K562 (cell line): ENCODE data around the gene MN1. TPM values are rescaled to one million over a fixed set of nuclear protein-coding genes. Genes with fewer than 3 reads are reported as not detected.
A peak's percentile ranks its signal among the peaks of the same experiment; 100 is the strongest.

Source experiments
- ASH1L ChIP-seq: fragments of 450-650 bp; IDR thresholded peaks from 2 replicates; pipeline ENCODE4 v1.6.1; 2018; ENCODE audit warnings: borderline replicate concordance, mild to moderate bottlenecking, low read depth; ENCODE audit not compliant: partially characterized antibody
- BCLAF1 ChIP-seq, 2 experiments: fragments of 450-650 bp in 1 of 2; IDR thresholded peaks; 2 replicates each; pipeline ENCODE4 v1.6.1; 2011 to 2017; ENCODE audit warnings: low read depth in 2 of 2, antibody characterized with exemption in 1 of 2, borderline replicate concordance in 1 of 2, low read length in 1 of 2, mild to moderate bottlenecking in 1 of 2, mixed read lengths in 1 of 2; ENCODE audit not compliant: control insufficient read depth in 1 of 2
- CTCF ChIP-seq, 3 experiments: IDR thresholded peaks in 2 of 3; conservative IDR thresholded peaks in 1 of 3; 2 replicates each; pipeline ENCODE4 v1.5.1; 2011 to 2012; ENCODE audit warnings: low read length in 3 of 3, mild to moderate bottlenecking in 3 of 3, control low read depth in 2 of 3, improper control_type of control experiment in 1 of 3, inconsistent platforms in 1 of 3, low read depth in 1 of 3, mixed read lengths in 1 of 3, moderate library complexity in 1 of 3; ENCODE audit not compliant: insufficient read depth in 2 of 3
- GTF3C2 ChIP-seq: IDR thresholded peaks from 3 replicates; pipeline ENCODE4 v1.6.1; 2011; ENCODE audit warnings: borderline replicate concordance, mild to moderate bottlenecking, moderate library complexity; ENCODE audit not compliant: insufficient read length; ENCODE audit errors: extremely low read depth
- HDAC8 ChIP-seq: fragments of 450-650 bp; IDR thresholded peaks from 2 replicates; pipeline ENCODE4 v1.6.1; 2016; ENCODE audit warnings: mild to moderate bottlenecking, missing genetic modification characterization, moderate library complexity, missing compliant biosample characterization
- HNRNPUL1 ChIP-seq: fragments of 200-400 bp; formaldehyde crosslinking; IDR thresholded peaks from 2 replicates; pipeline ENCODE4 v1.6.1; 2017; ENCODE audit warnings: low read length
- MITF ChIP-seq: IDR thresholded peaks from 2 replicates; pipeline ENCODE4 v1.6.1; 2014; ENCODE audit warnings: antibody characterized with exemption
- MTF1 ChIP-seq: fragments of 250-450 bp; sonication (Bioruptor Pico); IDR thresholded peaks from 2 replicates; pipeline ENCODE4 v1.9.0; 2021; ENCODE audit warnings: moderate library complexity, mild to moderate bottlenecking, inconsistent platforms, borderline replicate concordance
- NELFE ChIP-seq: IDR thresholded peaks from 2 replicates; pipeline ENCODE4 v1.6.1; 2011; ENCODE audit warnings: mild to moderate bottlenecking; ENCODE audit not compliant: insufficient read depth, insufficient read length
- PTTG1 ChIP-seq: fragments of 450-650 bp; IDR thresholded peaks from 2 replicates; pipeline ENCODE4 v1.6.1; 2016; ENCODE audit warnings: low read depth, mild to moderate bottlenecking, missing genetic modification characterization, missing compliant biosample characterization
- RAD21 ChIP-seq, 2 experiments: fragments of 250-450 bp in 1 of 2; fragments of 450-650 bp in 1 of 2; sonication (Bioruptor Pico) in 1 of 2; formaldehyde crosslinking in 1 of 2; IDR thresholded peaks in 1 of 2; conservative IDR thresholded peaks in 1 of 2; 2 replicates each; pipeline versions ENCODE4 v1.4.0 to v1.8.0; 2020 to 2022; ENCODE audit warnings: mild to moderate bottlenecking in 2 of 2, moderate library complexity in 1 of 2
- SMC3 ChIP-seq: conservative IDR thresholded peaks from 2 replicates; pipeline ENCODE4 v1.6.1; 2011; ENCODE audit warnings: low read depth, low read length, improper control_type of control experiment; ENCODE audit not compliant: insufficient read depth
- SREBF2 ChIP-seq: sonication (generic); formaldehyde crosslinking; IDR thresholded peaks from 2 replicates; pipeline ENCODE4 v1.4.0; 2020; ENCODE audit warnings: mild to moderate bottlenecking, missing genetic modification reagents
- ZC3H4 ChIP-seq: sonication (generic); formaldehyde crosslinking; IDR thresholded peaks from 2 replicates; pipeline ENCODE4 v1.9.0; 2021; ENCODE audit warnings: missing genetic modification reagents, borderline replicate concordance
- ZNF507 ChIP-seq: conservative IDR thresholded peaks from 2 replicates; pipeline ENCODE4 v1.6.1; 2017; ENCODE audit warnings: missing genetic modification characterization, missing compliant biosample characterization
- polyA plus RNA-seq, 8 experiments: library from polyadenylated mRNA; depleted of rRNA in 4 of 8; stranded (reverse) in 5 of 8; unstranded in 3 of 8; fragments of >200 nt; fragmentation: Nextera tagmentation in 2 of 8; fragmentation: Illumina TruSeq in 1 of 8; extraction: Ambion mirVana in 2 of 8; extraction: Trizol in 1 of 8; gene quantifications; 2 replicates each; pipeline versions ENCODE4 v1.2.1 to v1.2.3, GENCODE V29; 2011 to 2014; ENCODE audit warnings: inconsistent platforms in 1 of 8, missing spikeins in 1 of 8
- total RNA-seq, 7 experiments: library from RNA; depleted of rRNA in 6 of 7; stranded (reverse); fragments of >200 nt in 6 of 7; fragmentation: Illumina TruSeq in 2 of 7; extraction: Trizol in 2 of 7; gene quantifications; 2 replicates each; pipeline versions ENCODE4 v1.2.1 to v1.2.3, GENCODE V29; 2011 to 2021; ENCODE audit warnings: low replicate concordance in 1 of 7

MN1 gene
- total and polyA plus RNA-seq, 9 of the 15 experiments (the other 6 are each of a cell fraction or from before 2014, with no cell fraction given): under 0.01 to 0.05 (median 0.03) TPM; not detected in 5

GRCh38 chr22:27804470-27805297, 3.1 kb upstream of the MN1 start (continued):
- TF ChIP-seq MITF: no peak
- no peak for TF ChIP-seq MTF1 (CRISPR knock-in tag)
- no peak for TF ChIP-seq NELFE
- no peak for TF ChIP-seq PTTG1 (tag)
- peak; percentile 69 for TF ChIP-seq SMC3
- TF ChIP-seq GTF3C2: no peak
- TF ChIP-seq ZC3H4 (CRISPR knock-in tag): no peak
- no peak for TF ChIP-seq HDAC8 (tag)
- TF ChIP-seq ZNF507 (tag): no peak
- no peak for TF ChIP-seq SREBF2 (CRISPR knock-in tag)
- TF ChIP-seq RAD21 (CRISPR knock-in tag; conservative IDR thresholded peaks at IDR 0.05 in 1 of 2, IDR thresholded peaks at IDR 0.05 in 1 of 2): peak; percentile 59 to 77
- TF ChIP-seq ASH1L: no peak
- no peak for TF ChIP-seq BCLAF1 (IDR thresholded peaks at IDR 0.05; ENCODE audit: borderline replicate concordance in 1 of 2, control insufficient read depth in 1 of 2, low read depth in 2 of 2, low read length in 1 of 2)
- no peak for TF ChIP-seq HNRNPUL1
- peak; percentile 63 to 70 (median 67) for TF ChIP-seq CTCF (IDR thresholded peaks at IDR 0.05 in 2 of 3, conservative IDR thresholded peaks at IDR 0.05 in 1 of 3; ENCODE audit: insufficient read depth in 2 of 3, low read depth in 1 of 3, low read length in 3 of 3)
